GM23338 (cell line): ENCODE data around the gene DCAF5. TPM values are rescaled to one million over a fixed set of nuclear protein-coding genes. Genes with fewer than 3 reads are reported as not detected.

ENCODE experiments used
- ATAC-seq: fragments of 200-7000 bp; cut with Tn5 transposase; 3 replicates; pipeline ENCODE4 v1.9.1; 2020
- DNase-seq: peaks from one replicate; pipeline ENCODE4 v3.0.0-alpha.2; 2015; ENCODE audit warnings: low spot score
- H2AFZ ChIP-seq: fragments of 200-600 bp; sonication (generic); 2 replicates; pipeline ENCODE4 v1.8.0; 2016; ENCODE audit warnings: antibody characterized with exemption, mild to moderate bottlenecking, moderate library complexity
- H3F3A ChIP-seq: fragments of 200-600 bp; sonication (generic); replicated peaks from 2 replicates; pipeline ENCODE4 v1.8.0; 2017; ENCODE audit warnings: antibody characterized with exemption, mixed run types, low read depth
- H3K27ac ChIP-seq: fragments of 200-600 bp; sonication (generic); 2 replicates; pipeline ENCODE4 v1.6.1; 2016; ENCODE audit warnings: low read depth
- H3K27me3 ChIP-seq: fragments of 200-600 bp; sonication (generic); 2 replicates; pipeline ENCODE4 v1.8.0; 2016; ENCODE audit warnings: mild to moderate bottlenecking, mixed run types, moderate library complexity; ENCODE audit not compliant: insufficient read depth
- H3K36me3 ChIP-seq: fragments of 200-600 bp; sonication (generic); 2 replicates; pipeline ENCODE4 v1.8.0; 2016; ENCODE audit warnings: mild to moderate bottlenecking; ENCODE audit not compliant: insufficient read depth
- H3K4me1 ChIP-seq: fragments of 200-600 bp; sonication (generic); 2 replicates; pipeline ENCODE4 v1.8.0; 2016; ENCODE audit warnings: mild to moderate bottlenecking, moderate library complexity; ENCODE audit not compliant: insufficient read depth
- H3K4me2 ChIP-seq: fragments of 200-600 bp; sonication (generic); 2 replicates; pipeline ENCODE4 v1.7.1; 2017; ENCODE audit warnings: mixed run types
- H3K4me3 ChIP-seq: fragments of 200-600 bp; sonication (generic); 2 replicates; pipeline ENCODE4 v1.6.1; 2016; ENCODE audit warnings: mixed run types
- H3K79me2 ChIP-seq: fragments of 200-600 bp; sonication (generic); replicated peaks from 2 replicates; pipeline ENCODE4 v1.8.0; 2017; ENCODE audit warnings: mild to moderate bottlenecking; ENCODE audit not compliant: insufficient read depth
- H3K9me2 ChIP-seq: fragments of 200-600 bp; sonication (generic); 2 replicates; pipeline ENCODE4 v1.8.0; 2017; ENCODE audit not compliant: insufficient read depth
- H4K20me1 ChIP-seq: fragments of 200-600 bp; sonication (generic); replicated peaks from 2 replicates; pipeline ENCODE4 v1.8.0; 2017; ENCODE audit warnings: mild to moderate bottlenecking; ENCODE audit not compliant: insufficient read depth
- H3K27ac Mint-ChIP-seq: 2 replicates; pipeline ENCODE4 v1.8.0; 2020; ENCODE audit warnings: inconsistent platforms, mild to moderate bottlenecking, moderate library complexity, mixed read lengths
- H3K27me3 Mint-ChIP-seq: 3 replicates; pipeline ENCODE4 v1.8.0; 2022; ENCODE audit warnings: low read depth, mild to moderate bottlenecking, moderate library complexity, mixed read lengths, inconsistent platforms; ENCODE audit not compliant: insufficient read depth, poor library complexity
- H3K36me3 Mint-ChIP-seq: 3 replicates; pipeline ENCODE4 v1.8.0; 2021; ENCODE audit warnings: low read depth, mild to moderate bottlenecking, inconsistent platforms, moderate library complexity, mixed read lengths
- H3K4me1 Mint-ChIP-seq: 3 replicates; pipeline ENCODE4 v1.8.0; 2020; ENCODE audit warnings: mild to moderate bottlenecking, inconsistent platforms, mixed read lengths
- H3K4me3 Mint-ChIP-seq: 3 replicates; pipeline ENCODE4 v1.8.0; 2021; ENCODE audit warnings: moderate library complexity, mild to moderate bottlenecking, inconsistent platforms, mixed read lengths
- H3K9me3 Mint-ChIP-seq: 3 replicates; pipeline ENCODE4 v1.8.0; 2020; ENCODE audit warnings: moderate library complexity, mild to moderate bottlenecking, inconsistent platforms, mixed read lengths
- CREB1 ChIP-seq: fragments of 250-450 bp; sonication (Bioruptor Pico); IDR thresholded peaks from 2 replicates; pipeline ENCODE4 v1.5.0; 2020; ENCODE audit warnings: low read depth, mild to moderate bottlenecking, moderate library complexity
- NANOG ChIP-seq: IDR thresholded peaks from 2 replicates; pipeline ENCODE4 v1.6.1; 2016; ENCODE audit warnings: antibody characterized with exemption, borderline replicate concordance
- ZNF114 ChIP-seq: fragments of 250-450 bp; sonication (Bioruptor Pico); IDR thresholded peaks from 2 replicates; pipeline ENCODE4 v1.5.0; 2020; ENCODE audit warnings: mild to moderate bottlenecking, moderate library complexity
- ZNF331 ChIP-seq: fragments of 250-450 bp; sonication (Bioruptor Pico); IDR thresholded peaks from 2 replicates; pipeline ENCODE4 v1.5.0; 2020; ENCODE audit warnings: low read depth, mild to moderate bottlenecking, moderate library complexity
- polyA plus RNA-seq: library from polyadenylated mRNA; unstranded; fragments of >200 nt; fragmentation: Nextera tagmentation; extraction: Ambion mirVana; gene quantifications from 2 replicates; pipeline ENCODE4 v1.2.1, GENCODE V29; 2016
- total RNA-seq: library from RNA; depleted of rRNA; stranded (reverse); fragments of >200 nt; shearing (Covaris generic); gene quantifications from 2 replicates; pipeline ENCODE4 v1.2.3, GENCODE V29; 2014
- TF ChIP-seq, protein P1 (sequence below): fragments of 250-450 bp; sonication (Bioruptor Pico); IDR thresholded peaks from 2 replicates; pipeline ENCODE4 v1.5.0; 2020; ENCODE audit warnings: mild to moderate bottlenecking, moderate library complexity
- TF ChIP-seq, protein P2 (sequence below), 2 experiments: fragments of 200-600 bp in 1 of 2; sonication (generic) in 1 of 2; conservative IDR thresholded peaks; 2 replicates each; pipeline versions ENCODE4 v1.5.1 to v1.6.1; 2016 to 2017; ENCODE audit warnings: antibody characterized with exemption in 2 of 2, low read depth in 2 of 2, mild to moderate bottlenecking in 2 of 2, moderate library complexity in 1 of 2

The DCAF5 gene
- total and polyA plus RNA-seq, 2 experiments from 2014 or later = 14.0 to 15.2 TPM

DNA sequence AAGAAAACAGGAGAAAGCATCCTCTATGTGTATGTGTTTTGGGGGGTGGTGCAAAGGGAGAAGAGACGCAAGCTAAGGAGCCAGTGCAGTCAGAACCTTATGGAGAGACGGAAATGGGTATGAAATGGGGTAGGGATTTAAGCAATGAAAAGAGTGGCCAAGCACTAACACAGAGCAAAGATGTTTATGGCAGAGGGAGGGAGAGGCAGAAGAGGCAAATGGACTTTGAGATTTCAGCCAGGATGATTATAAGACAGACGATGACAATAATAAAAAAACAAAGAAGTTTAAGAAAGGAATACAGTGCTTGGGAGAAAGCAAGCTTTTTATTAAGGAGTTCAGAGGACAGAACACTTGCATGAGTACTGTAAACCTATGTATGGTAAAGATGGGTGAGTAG lies 44.6 kb downstream of the DCAF5 start (continued):
- TF ChIP-seq, protein P1, sequence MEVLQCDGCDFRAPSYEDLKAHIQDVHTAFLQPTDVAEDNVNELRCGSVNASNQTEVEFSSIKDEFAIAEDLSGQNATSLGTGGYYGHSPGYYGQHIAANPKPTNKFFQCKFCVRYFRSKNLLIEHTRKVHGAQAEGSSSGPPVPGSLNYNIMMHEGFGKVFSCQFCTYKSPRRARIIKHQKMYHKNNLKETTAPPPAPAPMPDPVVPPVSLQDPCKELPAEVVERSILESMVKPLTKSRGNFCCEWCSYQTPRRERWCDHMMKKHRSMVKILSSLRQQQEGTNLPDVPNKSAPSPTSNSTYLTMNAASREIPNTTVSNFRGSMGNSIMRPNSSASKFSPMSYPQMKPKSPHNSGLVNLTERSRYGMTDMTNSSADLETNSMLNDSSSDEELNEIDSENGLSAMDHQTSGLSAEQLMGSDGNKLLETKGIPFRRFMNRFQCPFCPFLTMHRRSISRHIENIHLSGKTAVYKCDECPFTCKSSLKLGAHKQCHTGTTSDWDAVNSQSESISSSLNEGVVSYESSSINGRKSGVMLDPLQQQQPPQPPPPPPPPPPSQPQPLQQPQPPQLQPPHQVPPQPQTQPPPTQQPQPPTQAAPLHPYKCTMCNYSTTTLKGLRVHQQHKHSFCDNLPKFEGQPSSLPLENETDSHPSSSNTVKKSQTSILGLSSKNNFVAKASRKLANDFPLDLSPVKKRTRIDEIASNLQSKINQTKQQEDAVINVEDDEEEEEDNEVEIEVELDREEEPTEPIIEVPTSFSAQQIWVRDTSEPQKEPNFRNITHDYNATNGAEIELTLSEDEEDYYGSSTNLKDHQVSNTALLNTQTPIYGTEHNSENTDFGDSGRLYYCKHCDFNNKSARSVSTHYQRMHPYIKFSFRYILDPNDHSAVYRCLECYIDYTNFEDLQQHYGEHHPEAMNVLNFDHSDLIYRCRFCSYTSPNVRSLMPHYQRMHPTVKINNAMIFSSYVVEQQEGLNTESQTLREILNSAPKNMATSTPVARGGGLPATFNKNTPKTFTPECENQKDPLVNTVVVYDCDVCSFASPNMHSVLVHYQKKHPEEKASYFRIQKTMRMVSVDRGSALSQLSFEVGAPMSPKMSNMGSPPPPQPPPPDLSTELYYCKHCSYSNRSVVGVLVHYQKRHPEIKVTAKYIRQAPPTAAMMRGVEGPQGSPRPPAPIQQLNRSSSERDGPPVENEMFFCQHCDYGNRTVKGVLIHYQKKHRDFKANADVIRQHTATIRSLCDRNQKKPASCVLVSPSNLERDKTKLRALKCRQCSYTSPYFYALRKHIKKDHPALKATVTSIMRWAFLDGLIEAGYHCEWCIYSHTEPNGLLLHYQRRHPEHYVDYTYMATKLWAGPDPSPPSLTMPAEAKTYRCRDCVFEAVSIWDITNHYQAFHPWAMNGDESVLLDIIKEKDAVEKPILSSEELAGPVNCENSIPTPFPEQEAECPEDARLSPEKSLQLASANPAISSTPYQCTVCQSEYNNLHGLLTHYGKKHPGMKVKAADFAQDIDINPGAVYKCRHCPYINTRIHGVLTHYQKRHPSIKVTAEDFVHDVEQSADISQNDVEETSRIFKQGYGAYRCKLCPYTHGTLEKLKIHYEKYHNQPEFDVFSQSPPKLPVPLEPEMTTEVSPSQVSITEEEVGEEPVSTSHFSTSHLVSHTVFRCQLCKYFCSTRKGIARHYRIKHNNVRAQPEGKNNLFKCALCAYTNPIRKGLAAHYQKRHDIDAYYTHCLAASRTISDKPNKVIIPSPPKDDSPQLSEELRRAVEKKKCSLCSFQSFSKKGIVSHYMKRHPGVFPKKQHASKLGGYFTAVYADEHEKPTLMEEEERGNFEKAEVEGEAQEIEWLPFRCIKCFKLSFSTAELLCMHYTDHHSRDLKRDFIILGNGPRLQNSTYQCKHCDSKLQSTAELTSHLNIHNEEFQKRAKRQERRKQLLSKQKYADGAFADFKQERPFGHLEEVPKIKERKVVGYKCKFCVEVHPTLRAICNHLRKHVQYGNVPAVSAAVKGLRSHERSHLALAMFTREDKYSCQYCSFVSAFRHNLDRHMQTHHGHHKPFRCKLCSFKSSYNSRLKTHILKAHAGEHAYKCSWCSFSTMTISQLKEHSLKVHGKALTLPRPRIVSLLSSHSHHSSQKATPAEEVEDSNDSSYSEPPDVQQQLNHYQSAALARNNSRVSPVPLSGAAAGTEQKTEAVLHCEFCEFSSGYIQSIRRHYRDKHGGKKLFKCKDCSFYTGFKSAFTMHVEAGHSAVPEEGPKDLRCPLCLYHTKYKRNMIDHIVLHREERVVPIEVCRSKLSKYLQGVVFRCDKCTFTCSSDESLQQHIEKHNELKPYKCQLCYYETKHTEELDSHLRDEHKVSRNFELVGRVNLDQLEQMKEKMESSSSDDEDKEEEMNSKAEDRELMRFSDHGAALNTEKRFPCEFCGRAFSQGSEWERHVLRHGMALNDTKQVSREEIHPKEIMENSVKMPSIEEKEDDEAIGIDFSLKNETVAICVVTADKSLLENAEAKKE (CRISPR knock-in tag) = no peak
- TF ChIP-seq, protein P2, sequence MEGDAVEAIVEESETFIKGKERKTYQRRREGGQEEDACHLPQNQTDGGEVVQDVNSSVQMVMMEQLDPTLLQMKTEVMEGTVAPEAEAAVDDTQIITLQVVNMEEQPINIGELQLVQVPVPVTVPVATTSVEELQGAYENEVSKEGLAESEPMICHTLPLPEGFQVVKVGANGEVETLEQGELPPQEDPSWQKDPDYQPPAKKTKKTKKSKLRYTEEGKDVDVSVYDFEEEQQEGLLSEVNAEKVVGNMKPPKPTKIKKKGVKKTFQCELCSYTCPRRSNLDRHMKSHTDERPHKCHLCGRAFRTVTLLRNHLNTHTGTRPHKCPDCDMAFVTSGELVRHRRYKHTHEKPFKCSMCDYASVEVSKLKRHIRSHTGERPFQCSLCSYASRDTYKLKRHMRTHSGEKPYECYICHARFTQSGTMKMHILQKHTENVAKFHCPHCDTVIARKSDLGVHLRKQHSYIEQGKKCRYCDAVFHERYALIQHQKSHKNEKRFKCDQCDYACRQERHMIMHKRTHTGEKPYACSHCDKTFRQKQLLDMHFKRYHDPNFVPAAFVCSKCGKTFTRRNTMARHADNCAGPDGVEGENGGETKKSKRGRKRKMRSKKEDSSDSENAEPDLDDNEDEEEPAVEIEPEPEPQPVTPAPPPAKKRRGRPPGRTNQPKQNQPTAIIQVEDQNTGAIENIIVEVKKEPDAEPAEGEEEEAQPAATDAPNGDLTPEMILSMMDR (conservative IDR thresholded peaks at IDR 0.05; ENCODE audit: low read depth in 2 of 2) = no peak
- no peak for TF ChIP-seq CREB1 (CRISPR knock-in tag)
- no peak for TF ChIP-seq ZNF331

DNA sequence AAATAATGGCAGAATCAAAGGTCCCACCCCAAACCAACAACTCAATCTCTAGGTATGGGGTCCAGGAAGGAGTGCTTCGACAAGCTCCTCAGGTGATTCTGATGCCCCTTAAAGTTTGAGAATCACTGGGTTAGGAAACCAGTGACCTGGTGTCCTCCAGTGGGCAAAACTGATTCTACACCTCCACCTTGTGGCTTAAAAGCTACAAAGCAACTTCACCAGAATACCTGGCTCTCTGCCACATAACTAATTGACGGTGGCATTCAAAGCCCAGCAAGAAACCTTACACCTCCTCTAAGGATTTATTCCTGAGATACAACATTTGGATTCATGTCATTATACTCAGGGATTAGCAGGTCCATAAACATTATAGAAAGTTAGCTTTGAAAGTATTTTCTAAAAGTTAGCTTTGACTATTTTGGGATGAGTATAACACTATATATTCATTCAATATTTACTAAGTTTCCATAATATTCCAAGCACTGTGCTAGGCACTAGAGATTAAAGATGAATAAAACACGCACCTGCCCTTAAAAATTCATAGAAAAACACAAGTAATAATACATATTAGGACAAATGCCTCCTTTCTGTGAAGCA lies 45.4 kb downstream of the DCAF5 start:
- Mint-ChIP-seq H3K36me3 (peaks cover 3% of the 10 kb centered on the region; the same call in 1 of the 3 replicates), H3K27me3 (peaks cover 1% of the 10 kb centered on the region), H3K4me1 (peaks cover 4% of the 10 kb centered on the region; the same call in 2 of the 3 replicates), H3K27ac (0 out of 2 replicates have a peak overlapping the region, but pooled peaks have one; percentile 30), H3K4me3 (no peak overlapping the region), H3K9me3 (no peaks in the 10 kb centered on the region)
- ATAC-seq (peak; percentile 97), DNase-seq (peak; percentile 85)
- H3F3A ChIP-seq = no peaks in the 10 kb centered on the region
- no peaks in the 10 kb centered on the region for H3K4me1 ChIP-seq
- H2AFZ ChIP-seq = no peak overlapping the region
- H3K4me3 ChIP-seq = no peak overlapping the region
- no peaks in the 10 kb centered on the region for H3K36me3 ChIP-seq
- H3K27me3 ChIP-seq = no peaks in the 10 kb centered on the region
- H3K4me2 ChIP-seq = no peak overlapping the region
- no peaks in the 10 kb centered on the region for H3K9me2 ChIP-seq
- H3K79me2 ChIP-seq = no peaks in the 10 kb centered on the region
- no peak overlapping the region for H3K27ac ChIP-seq
- 0 out of 2 replicates have a peak, but pooled peaks cover 2% of the 10 kb centered on the region for H4K20me1 ChIP-seq
- TF ChIP-seq, protein P1 (CRISPR knock-in tag) = no peak
- TF ChIP-seq ZNF331 (no peak), ZNF114 (no peak), CREB1 (CRISPR knock-in tag) (no peak), NANOG (no peak)
